ENCODE results near the gene PTPN13.

Gene PTPN13

DNA sequence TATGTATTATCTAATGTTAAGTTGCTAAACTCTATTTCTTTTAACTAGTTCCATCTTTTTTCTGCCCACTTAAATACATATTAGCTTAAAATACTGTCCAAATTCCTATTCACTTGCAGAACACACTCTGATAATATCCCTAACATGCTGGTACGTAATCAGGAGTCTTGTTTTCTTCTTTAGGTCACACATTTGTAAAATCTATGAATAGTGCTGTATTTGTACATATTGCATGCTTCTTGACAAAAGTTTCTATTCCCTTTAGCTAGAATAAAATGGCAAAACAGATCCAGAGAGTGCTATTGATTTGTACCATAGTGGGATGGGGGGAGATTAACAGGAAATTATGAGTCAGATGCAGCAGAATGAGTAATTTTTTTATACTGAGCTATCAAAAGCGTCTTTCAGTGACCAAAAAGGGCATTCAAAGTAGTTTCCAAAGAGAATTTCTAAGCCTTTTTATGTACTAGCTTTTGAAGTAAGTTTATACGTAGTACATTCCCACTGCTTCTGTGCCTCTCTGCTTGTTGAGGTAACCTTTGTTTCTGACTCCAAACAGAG lies 126.5 kb downstream of the PTPN13 start:
- peak; percentile 4 for DNase-seq

DNA sequence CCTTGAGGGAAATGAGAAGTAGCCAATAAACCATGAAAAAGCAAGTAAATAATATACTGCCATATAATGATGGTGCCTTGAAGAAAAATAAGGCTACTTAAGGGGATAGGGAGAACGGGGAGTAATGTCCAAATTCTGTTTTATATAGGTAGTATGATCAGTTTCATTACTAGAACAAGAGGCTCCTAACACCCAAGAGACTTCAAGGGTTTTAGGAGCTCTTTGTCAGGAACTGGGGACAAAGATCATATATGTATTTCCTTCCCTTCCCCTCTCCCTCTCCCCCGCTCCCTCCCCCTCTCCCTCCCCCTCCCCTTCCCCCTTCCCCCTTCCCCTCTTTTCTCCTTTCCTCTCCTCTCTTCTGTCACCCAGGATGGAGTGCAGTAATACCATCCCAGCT lies 127.3 kb downstream of the PTPN13 start:
- no peak for DNase-seq

DNA sequence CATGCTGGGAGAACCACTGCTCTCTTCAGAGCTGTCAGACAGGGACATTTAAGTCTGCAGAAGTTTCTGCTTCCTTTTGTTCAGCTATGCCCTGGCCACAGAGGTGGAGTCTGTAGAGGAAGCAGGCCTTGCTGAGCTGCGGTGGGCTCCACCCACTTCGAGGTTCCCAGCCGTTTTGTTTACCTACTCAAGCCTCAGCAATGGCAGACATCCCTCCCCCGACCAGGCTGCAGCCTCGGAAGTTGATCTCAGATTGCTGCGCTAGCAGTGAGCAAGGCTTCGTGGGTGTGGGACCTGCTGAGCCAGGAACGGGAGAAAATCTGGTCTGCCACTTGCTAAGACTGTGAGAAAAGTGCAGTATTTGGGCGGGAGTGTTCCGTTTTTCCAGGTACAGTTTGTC lies 136.2 kb downstream of the PTPN13 start:
- DNase-seq, result no peak

DNA sequence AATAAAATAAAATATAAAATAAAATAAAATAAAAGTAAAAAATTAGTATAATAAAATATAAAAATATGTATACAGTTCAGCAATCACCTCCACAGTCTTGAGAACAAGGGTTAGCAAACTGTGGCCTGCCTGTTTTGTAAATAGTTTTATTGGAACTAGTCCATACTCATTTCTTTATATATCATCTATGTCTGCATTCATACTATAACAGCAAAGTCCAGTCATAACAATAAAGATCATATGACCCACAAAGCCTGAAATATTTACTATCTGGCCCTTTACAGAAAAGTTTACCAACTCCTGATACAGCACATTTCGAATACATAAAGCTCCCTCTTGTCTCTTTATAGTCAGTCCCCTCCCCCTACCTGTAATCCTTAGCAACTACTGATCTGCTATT lies 143.1 kb downstream of the PTPN13 start:
- DNase-seq, result no peak

DNA sequence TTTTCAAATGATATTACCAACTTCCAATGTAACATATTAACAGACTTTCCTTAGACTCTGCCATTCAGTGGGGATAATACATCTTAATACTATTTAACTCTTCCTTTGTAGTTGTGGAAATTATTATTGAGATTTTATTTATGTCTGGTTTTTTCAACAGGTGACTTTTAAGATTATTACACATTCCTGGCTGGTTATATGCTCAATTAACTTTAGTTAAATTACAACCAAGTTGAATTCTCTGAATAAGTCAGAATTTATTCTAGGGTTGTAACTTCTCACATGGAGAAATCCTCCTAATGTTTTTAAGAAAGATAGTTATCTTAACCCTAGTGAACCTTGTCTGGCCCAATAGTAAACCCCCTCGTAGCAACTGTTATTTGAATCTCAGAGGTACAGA lies 147.7 kb downstream of the PTPN13 start:
- DNase-seq, result no peak

DNA sequence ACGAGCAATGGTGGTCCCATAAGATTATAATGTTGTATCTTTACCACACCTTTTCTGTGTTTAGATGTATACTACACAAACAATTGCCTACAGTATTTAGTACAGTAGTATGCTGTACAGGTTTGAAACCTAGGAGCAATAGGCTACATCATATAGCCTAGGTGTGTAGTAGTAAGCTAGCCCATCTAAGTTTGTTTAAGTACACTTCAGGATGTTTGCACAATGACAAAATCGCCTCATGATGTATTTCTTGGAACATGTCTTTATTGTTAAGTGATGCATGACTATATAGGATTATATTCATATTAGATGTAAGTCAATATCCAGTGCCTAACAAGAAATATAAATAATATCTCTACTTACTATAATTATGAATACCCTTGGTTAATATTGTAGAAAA lies 150.5 kb downstream of the PTPN13 start:
- no peak for DNase-seq

DNA sequence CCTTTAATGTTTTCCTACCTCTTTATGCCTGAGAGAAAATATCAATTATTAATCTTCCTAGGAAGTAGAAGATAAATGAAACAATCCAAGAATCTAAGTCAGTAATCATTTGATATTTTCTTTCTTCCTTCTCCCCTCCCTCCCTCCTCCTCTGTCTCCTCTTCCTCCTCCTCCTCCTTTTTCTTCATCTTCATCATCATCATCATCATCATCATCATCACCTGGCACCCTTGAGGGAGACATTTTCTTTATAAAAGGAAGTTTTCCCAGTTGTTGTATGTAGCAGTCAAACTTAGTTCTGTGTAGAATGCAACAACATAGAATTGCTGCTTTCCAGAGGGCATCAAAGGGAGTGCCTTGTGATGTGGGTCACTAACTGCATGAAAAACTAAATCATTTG lies 155.0 kb downstream of the PTPN13 start:
- DNase-seq, result no peak

DNA sequence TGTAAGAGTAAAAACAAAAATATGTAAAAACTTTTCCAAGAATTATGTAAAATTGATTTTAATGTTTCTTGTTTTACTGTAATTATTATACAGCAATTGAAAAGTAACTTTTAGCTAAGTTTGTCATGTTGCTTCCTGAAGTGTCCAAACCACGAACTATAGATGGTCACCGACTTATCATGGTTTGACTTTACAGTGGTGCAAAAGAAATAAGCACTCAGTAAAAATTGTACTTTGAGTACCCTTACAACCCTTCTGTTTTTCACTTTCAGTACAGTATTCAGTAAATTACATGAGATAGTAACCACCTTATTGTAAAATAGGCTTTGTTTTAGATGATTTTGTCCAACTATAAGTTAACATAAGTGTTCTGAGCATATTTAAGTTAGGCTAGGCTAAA lies 161.3 kb downstream of the PTPN13 start:
- no peak for DNase-seq

DNA sequence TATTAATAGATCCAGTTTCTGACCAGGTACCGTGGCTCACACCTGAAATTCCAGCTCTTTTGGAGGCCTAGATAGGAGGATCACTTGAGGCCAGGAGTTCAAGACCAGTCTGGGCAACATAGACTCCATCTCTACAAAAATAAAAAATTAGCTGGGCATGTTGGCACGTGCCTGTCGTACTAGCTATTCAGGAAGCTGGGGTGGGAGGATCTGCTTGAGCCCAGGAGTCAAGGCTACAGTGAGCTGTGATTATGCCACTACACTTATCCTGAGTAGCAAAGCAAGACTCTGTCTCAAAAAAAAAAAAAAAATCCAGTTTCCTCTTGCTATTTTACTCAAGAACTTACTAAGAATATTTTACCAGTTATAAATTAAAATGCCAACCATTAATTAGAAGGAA lies 163.4 kb downstream of the PTPN13 start:
- no peak for DNase-seq

DNA sequence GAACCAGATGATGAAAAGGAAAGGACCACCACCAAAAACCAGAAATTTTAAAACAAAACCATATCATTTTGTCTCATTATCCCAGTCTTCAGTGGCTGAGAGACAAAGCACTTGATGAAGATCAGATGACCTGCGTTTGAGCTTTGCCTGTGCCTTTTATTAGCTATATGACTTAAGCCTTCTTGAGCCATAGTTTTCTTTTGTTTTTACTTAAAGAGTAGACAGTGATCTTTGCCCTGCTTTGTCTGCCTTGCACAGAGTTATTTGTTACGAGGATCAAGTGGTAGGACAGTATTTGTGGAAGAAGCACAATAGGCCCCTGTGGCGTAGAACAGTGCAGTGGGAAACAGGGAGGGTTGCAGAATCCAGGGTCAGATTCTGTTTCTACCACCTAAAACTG lies 165.2 kb downstream of the PTPN13 start:
- no peak for DNase-seq

DNA sequence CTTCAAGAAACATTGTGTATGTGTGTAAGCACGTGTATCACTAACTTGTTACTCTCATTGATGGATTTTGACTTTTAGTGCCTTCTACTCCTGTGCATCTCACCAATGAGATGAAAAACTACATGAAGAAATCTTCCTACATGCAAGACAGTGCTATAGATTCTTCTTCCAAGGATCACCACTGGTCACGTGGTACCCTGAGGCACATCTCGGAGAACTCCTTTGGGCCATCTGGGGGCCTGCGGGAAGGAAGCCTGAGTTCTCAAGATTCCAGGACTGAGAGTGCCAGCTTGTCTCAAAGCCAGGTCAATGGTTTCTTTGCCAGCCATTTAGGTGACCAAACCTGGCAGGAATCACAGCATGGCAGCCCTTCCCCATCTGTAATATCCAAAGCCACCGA lies 168.5 kb downstream of the PTPN13 start:
- no peak for DNase-seq

DNA sequence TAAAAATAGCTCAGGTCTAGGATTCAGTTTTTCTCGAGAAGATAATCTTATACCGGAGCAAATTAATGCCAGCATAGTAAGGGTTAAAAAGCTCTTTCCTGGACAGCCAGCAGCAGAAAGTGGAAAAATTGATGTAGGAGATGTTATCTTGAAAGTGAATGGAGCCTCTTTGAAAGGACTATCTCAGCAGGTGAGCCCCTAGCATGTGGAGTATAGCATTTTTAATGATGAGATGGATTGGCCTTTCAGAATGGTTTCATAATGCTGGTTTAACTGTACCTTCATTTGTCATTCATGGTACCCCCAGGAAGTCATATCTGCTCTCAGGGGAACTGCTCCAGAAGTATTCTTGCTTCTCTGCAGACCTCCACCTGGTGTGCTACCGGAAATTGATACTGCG lies 175.7 kb downstream of the PTPN13 start:
- DNase-seq, result no peak

DNA sequence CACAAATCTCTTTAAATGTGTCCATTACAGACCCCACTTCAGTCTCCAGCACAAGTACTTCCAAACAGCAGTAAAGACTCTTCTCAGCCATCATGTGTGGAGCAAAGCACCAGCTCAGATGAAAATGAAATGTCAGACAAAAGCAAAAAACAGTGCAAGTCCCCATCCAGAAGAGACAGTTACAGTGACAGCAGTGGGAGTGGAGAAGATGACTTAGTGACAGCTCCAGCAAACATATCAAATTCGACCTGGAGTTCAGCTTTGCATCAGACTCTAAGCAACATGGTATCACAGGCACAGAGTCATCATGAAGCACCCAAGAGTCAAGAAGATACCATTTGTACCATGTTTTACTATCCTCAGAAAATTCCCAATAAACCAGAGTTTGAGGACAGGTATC lies 177.0 kb downstream of the PTPN13 start:
- DNase-seq, result no peak

DNA sequence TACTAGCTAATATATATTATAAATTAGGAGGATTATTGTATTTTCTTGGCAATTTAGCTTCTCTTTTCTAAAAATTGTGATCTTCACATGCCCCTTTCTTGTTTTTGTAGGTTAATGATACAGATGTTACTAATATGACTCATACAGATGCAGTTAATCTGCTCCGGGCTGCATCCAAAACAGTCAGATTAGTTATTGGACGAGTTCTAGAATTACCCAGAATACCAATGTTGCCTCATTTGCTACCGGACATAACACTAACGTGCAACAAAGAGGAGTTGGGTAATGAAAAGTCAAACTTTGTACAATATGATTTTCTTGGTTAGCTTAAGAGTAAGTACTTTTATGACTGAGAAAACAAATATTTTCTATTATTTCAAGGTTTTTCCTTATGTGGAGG lies 180.9 kb downstream of the PTPN13 start:
- no peak for DNase-seq

DNA sequence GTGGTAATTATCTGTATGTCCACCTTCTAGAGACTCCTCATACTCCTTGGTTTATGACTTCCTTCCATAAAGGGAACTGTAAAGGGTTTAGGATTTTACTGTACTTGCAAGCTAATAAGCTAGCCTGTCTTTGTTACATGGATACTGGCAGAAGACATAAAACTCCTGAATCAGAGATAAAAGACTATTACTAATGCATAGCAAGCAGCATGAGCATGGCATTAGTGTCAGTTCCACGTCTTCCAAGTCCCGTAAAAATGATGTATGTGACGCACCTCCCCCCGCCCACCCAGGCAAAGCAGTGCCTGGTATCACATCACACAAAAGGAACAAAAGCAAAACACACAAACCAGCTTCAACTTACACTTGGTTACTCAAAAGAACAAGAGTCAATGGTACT lies 184.1 kb downstream of the PTPN13 start:
- no peak for DNase-seq

DNA sequence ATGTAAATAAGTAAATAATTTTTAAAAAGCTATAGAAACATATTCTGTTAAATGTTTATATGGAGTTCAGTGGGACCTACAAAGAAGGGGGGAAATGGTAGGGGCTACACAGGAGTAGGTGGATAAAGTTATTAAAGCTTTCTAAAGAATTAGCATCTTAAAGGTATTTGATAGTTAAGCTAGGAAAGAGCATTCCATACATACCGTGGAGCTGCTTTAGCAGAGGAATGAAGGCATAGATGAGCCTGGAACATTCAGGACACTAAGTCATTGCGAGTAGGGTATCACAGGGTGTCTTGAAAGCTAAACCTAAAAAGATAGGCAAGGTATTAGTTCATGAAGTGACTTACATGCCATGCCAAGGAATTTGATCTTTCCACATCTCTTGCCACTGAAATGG lies 194.7 kb downstream of the PTPN13 start:
- DNase-seq, result no peak

DNA sequence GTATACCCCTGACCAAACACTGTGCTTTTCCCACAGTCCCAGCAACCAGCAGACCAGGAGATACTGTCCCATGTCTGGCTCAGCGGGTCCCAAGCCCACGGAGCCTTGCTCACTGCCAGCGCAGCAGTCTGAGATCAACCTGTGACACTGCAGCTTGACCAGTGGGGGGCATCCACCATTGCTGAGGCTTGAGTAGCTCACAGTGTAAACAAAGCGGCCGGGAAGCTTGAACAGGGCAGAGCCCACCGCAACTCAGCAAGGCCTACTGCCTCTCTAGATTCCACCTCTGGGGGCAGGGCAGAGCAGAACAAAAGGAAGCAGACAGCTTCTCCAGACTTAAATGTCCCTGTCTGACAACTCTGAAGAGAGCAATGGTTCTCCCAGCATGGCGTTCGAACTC lies 197.0 kb downstream of the PTPN13 start:
- no peak for DNase-seq

DNA sequence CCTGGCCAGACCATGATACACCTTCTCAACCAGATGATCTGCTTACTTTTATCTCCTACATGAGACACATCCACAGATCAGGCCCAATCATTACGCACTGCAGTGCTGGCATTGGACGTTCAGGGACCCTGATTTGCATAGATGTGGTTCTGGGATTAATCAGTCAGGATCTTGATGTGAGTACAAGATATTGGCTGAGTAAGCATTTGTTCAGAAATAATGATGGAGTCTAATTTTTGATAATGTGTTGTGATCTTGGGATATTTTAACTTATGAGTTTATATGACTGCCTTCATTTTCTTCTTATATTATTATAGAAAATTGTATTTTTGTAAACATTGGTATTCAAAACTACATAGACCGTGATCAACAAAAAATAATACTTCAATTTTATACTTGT lies 215.7 kb downstream of the PTPN13 start:
- DNase-seq, result no peak

DNA sequence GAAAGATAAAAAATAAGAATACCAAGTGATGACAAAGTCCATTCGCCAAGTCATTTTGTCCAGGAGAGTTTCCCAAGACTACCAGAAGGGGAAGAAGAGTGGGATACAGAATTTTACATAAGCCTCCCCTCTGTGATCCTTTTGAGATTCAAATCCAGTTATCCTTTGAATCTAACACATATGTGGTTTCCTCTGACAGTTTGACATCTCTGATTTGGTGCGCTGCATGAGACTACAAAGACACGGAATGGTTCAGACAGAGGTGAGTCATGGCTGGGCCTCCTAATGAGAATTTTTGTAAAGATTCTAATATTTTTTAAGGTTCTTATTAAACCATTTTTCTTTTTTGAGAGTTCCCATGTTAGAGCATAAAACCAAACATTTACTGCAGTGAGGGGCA lies 216.7 kb downstream of the PTPN13 start:
- no peak for DNase-seq

DNA sequence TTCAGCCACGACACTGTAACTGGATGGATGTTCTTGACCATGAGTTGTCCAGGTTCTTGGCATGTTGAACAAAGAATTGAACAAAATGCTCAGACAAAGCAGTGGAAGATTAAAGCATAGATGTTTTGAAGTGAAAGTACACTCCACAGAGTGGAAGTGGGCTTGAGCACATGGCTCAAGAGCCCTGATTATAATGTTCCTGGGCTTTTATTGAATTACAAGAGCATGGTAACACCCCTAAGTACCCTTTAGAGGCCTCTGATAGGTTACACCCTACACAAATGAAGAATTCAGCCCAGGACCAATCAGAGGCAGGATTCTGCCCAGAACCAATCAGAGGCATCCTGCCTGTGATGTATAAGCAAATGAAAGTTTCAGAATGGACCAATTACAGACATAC lies 221.5 kb downstream of the PTPN13 start:
- DNase-seq, result no peak

DNA sequence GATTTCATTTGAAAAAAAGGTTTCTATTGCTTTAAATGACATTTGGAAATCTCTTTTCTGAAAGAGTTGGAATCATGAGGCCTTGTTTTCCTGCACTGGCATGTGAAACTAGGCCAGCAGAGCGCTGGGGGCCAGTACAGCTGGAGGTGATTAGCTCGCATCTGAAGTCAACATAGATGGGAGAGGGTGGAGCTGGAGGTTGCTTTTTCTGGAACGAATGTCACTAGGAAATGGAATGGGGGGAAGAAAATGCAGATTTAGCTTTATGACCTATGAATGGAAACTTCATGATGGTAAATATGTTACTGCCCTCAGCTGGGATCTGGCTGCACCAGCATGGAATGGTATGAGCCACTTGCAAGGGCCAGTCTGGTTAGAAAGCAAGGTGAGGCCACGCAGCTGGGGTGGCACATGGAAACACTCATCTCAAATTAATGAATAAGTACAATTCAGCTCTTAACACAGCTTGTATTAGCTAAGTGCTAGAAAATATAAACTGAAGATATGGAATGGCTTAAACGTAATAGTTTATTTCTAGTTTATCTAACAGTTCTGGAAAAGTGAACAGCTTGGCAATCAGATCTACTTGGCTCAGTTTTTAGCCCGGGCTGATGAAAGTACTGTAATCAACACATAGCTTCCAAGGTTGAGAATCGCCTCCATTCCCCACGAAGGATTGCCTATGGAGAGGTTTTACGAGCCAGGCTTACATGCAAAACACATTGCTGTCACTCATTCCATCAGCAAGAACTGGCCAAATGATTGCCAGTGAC lies 222.6 kb downstream of the PTPN13 start:
- no peak for DNase-seq

DNA sequence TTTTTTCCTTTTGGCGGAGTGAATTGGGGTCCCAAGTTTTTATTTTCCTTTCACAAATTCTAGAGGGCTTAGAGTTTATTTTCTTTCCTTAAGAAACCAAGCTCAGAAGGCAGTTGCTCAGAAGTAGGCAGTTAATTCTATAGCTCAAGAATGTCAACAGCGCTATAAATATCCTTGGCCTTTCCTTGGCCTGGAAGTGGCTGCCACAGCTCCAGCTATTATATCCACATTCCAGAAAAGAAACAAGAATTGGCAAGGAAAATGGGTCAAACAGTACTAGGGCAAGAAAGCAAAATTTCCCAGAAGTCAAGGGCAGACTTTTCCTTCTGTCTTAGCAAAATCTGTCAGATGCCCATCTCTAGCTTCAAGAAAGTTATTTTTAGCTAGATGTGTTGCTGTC lies 224.1 kb downstream of the PTPN13 start:
- no peak for DNase-seq

DNA sequence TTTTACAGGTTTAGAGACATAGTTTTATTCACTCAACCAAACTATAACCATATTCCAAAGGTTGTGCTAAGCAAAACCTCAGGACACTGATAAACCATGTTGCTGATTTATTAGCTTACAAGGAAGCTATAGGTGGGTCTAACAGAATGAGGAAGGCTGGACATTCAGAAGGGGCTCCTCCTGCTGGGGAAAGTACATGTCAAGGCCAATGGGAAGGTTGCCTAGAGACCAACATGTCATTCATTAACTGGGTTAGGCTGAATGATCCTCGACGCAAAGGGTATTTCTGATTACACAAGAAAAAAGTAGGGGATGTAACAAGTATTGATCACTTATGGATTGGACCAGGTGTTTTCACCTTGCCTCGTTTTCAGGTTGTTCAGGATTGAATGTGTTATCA lies 224.7 kb downstream of the PTPN13 start:
- DNase-seq, result no peak

DNA sequence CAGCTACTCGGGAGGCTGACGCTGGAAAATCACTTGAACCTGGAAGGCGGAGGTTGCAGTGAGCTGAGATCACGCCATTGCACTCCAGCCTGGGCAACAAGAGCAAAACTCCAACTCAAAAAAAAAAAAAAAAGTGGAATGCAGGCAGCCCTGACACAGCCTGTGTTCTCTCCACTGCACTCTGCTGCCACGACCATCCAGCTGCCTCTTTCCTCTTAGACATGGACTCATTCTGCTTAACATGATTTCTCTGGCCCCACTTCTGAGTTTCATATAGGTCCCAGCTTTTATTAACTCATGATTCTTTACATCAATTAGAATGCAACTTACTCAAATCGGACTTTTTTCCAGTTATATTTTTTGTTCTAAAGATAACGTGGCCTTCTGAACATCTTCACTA lies 225.4 kb downstream of the PTPN13 start:
- no peak for DNase-seq

DNA sequence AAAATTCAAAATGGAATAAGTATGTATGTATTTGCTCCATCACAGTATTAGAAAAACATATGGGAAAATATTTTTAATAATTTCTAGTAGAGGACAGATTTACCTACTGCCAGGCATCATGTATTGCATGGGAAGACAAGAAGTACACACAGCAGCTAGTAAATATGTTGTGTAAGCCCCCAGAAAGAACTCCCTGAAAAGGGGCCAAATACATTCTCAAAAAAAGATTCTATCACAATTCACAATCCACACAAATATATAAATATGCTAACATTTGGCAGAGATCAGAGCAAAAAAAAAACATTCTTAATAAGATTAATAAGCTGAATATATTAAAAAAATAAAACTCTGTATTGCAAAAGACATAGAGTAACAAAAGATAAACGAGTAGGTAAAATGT lies 227.0 kb downstream of the PTPN13 start:
- DNase-seq, result no peak

Data from CD4-positive, alpha-beta T cell treated with Interleukin-4 for 4 hours (primary cell).